WERI-Rb-1 (cell line): Measurements from ENCODE around the gene FAM240A.
A peak's percentile ranks its signal among the peaks of the same experiment; 100 is the strongest.

Experiments used
- DNase-seq: peaks from one replicate; pipeline ENCODE4 v3.0.0-alpha.2; 2020
- H3K27ac ChIP-seq: fragments of 250-450 bp; sonication (Bioruptor Pico); 2 replicates; pipeline ENCODE4 v1.5.1; 2020; ENCODE audit warnings: mild to moderate bottlenecking, moderate library complexity
- H3K27me3 ChIP-seq: fragments of 250-450 bp; sonication (Bioruptor Pico); 2 replicates; pipeline ENCODE4 v1.5.1; 2021; ENCODE audit warnings: mild to moderate bottlenecking, low read depth, moderate library complexity; ENCODE audit not compliant: insufficient read depth, severe bottlenecking
- H3K36me3 ChIP-seq: fragments of 250-450 bp; sonication (Bioruptor Pico); 2 replicates; pipeline ENCODE4 v1.5.1; 2020; ENCODE audit warnings: mild to moderate bottlenecking, moderate library complexity
- H3K4me3 ChIP-seq: 2 replicates; pipeline ENCODE4 v1.5.1; 2011; ENCODE audit warnings: low read depth, mild to moderate bottlenecking, control low read depth, low read length
- H3K9me3 ChIP-seq: fragments of 250-450 bp; sonication (Bioruptor Pico); 2 replicates; pipeline ENCODE4 v1.5.1; 2021; ENCODE audit warnings: mild to moderate bottlenecking, moderate library complexity; ENCODE audit not compliant: severe bottlenecking
- TF ChIP-seq, protein P1 (sequence below): IDR thresholded peaks from 2 replicates; pipeline ENCODE4 v1.5.1; 2011; ENCODE audit warnings: low read depth, mild to moderate bottlenecking, control low read depth, inconsistent platforms, low read length

Gene FAM240A

GRCh38 chr3:46674031-46674845 is 61.9 kb downstream of the FAM240A start:
- no peaks in the 10 kb centered on the region for H3K36me3 ChIP-seq
- H3K27me3 ChIP-seq = no peaks in the 10 kb centered on the region
- no peaks in the 10 kb centered on the region for H3K9me3 ChIP-seq
- H3K27ac ChIP-seq = no peak overlapping the region
- DNase-seq = peak; percentile 7
- H3K4me3 ChIP-seq = no peak overlapping the region
- TF ChIP-seq, protein P1, sequence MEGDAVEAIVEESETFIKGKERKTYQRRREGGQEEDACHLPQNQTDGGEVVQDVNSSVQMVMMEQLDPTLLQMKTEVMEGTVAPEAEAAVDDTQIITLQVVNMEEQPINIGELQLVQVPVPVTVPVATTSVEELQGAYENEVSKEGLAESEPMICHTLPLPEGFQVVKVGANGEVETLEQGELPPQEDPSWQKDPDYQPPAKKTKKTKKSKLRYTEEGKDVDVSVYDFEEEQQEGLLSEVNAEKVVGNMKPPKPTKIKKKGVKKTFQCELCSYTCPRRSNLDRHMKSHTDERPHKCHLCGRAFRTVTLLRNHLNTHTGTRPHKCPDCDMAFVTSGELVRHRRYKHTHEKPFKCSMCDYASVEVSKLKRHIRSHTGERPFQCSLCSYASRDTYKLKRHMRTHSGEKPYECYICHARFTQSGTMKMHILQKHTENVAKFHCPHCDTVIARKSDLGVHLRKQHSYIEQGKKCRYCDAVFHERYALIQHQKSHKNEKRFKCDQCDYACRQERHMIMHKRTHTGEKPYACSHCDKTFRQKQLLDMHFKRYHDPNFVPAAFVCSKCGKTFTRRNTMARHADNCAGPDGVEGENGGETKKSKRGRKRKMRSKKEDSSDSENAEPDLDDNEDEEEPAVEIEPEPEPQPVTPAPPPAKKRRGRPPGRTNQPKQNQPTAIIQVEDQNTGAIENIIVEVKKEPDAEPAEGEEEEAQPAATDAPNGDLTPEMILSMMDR = peak; percentile 47; the same call in 1 of the 2 replicates

GRCh38 chr3:46675426-46675825 is 63.1 kb downstream of the FAM240A start:
- Histone ChIP-seq H3K27ac (no peak overlapping the region), H3K27me3 (no peaks in the 10 kb centered on the region), H3K9me3 (no peaks in the 10 kb centered on the region), H3K4me3 (no peak overlapping the region), H3K36me3 (no peaks in the 10 kb centered on the region)
- TF ChIP-seq, protein P1 = no peak
- DNase-seq = no peak
